Chondrocyte (in vitro differentiated cells): ENCODE measurements around the gene LARGE1. TPM values are rescaled to one million over a fixed set of nuclear protein-coding genes. Genes with fewer than 3 reads are reported as not detected.

Source experiments
- DNase-seq: peaks from one replicate; pipeline ENCODE4 v3.0.0; 2021; ENCODE audit warnings: mixed read lengths, low spot score
- H3K27ac Mint-ChIP-seq: one replicate; pipeline ENCODE4 v1.8.0; 2021; ENCODE audit warnings: mild to moderate bottlenecking, moderate library complexity, mixed read lengths; ENCODE audit not compliant: unreplicated experiment
- H3K27me3 Mint-ChIP-seq: 2 replicates; pipeline ENCODE4 v1.8.0; 2021; ENCODE audit warnings: low read depth, mixed read lengths
- H3K36me3 Mint-ChIP-seq: 2 replicates; pipeline ENCODE4 v1.8.0; 2021; ENCODE audit warnings: low read depth, mixed read lengths
- H3K4me1 Mint-ChIP-seq: 2 replicates; pipeline ENCODE4 v1.8.0; 2021; ENCODE audit warnings: low read depth, mild to moderate bottlenecking, mixed read lengths
- H3K4me3 Mint-ChIP-seq: one replicate; pipeline ENCODE4 v1.8.0; 2021; ENCODE audit warnings: mild to moderate bottlenecking, moderate library complexity, mixed read lengths; ENCODE audit not compliant: unreplicated experiment
- H3K9me3 Mint-ChIP-seq: 2 replicates; pipeline ENCODE4 v1.8.0; 2021; ENCODE audit warnings: low read depth, mixed read lengths
- total RNA-seq: library from RNA; stranded (reverse); gene quantifications from 3 replicates; pipeline ENCODE4 v1.2.1, GENCODE V29; 2021
- TF ChIP-seq, protein P1 (sequence below): fragments of 200-600 bp; sonication (generic); IDR thresholded peaks from 2 replicates; pipeline ENCODE4 v1.5.0; 2021; ENCODE audit warnings: antibody characterized with exemption, mild to moderate bottlenecking, moderate library complexity

Gene LARGE1
- total RNA-seq, 1 donor from 2014 or later, result 21.3 TPM

DNA sequence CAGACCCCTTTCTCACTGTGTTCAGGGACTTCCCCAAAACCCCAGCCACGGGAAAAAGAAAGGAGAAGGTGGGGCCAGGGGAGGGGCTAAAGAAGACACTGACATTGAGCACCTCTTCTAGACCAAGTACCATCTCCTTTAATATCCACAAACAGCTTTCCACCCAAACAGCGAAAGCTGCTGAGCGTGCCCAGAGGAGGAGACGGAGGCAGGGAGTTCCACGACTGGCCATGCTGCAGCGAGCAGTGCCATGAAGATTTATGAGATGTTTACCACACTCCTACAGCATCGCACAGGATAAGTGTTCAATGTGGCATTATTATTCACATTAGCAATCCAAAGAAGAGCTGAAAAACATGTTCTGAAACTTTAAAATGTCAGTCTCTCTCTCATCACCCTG, 127.4 kb downstream of the LARGE1 start:
- peaks cover 13% of the 10 kb centered on the region for H3K9me3 Mint-ChIP-seq
- TF ChIP-seq, protein P1, sequence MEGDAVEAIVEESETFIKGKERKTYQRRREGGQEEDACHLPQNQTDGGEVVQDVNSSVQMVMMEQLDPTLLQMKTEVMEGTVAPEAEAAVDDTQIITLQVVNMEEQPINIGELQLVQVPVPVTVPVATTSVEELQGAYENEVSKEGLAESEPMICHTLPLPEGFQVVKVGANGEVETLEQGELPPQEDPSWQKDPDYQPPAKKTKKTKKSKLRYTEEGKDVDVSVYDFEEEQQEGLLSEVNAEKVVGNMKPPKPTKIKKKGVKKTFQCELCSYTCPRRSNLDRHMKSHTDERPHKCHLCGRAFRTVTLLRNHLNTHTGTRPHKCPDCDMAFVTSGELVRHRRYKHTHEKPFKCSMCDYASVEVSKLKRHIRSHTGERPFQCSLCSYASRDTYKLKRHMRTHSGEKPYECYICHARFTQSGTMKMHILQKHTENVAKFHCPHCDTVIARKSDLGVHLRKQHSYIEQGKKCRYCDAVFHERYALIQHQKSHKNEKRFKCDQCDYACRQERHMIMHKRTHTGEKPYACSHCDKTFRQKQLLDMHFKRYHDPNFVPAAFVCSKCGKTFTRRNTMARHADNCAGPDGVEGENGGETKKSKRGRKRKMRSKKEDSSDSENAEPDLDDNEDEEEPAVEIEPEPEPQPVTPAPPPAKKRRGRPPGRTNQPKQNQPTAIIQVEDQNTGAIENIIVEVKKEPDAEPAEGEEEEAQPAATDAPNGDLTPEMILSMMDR, result no peak

DNA sequence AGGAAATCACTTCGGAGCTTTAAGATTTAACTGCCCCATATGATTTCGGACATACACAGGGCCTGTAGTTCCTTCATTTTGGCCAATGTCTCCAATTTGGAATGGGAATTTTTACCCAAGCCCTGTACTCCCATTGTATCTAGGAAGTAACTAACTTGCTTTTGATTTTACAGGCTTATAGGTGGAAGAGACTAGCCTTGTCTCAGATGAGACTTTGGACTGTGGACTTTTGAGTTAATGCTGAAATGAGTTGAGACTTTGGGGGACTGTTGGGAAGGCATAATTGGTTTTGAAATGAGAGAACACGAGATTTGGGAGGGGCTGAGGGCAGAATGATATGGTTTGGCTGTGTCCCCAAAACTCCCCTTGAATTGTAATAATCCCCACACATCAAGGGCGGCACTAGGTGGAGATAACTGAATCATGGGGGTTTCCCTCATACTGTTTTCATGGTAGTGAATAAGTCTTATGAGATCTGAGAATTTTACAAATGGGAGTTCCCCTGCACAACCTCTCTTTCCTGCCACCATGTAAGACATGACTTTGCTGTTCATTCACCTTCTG, 130.5 kb downstream of the LARGE1 start:
- Mint-ChIP-seq H3K9me3 (peaks cover 13% of the 10 kb centered on the region), H3K27me3 (no peaks in the 10 kb centered on the region), H3K36me3 (peaks cover 6% of the 10 kb centered on the region), H3K4me1 (peaks cover 19% of the 10 kb centered on the region), H3K4me3 (no peak overlapping the region), H3K27ac (no peak overlapping the region)
- TF ChIP-seq, protein P1, result no peak
- DNase-seq, result no peak

More for the DNA sequence above, 127.4 kb downstream of the LARGE1 start:
- Mint-ChIP-seq H3K4me3 (no peak overlapping the region), H3K27me3 (no peaks in the 10 kb centered on the region), H3K36me3 (peaks cover 6% of the 10 kb centered on the region), H3K27ac (no peak overlapping the region), H3K4me1 (peaks cover 8% of the 10 kb centered on the region)
- DNase-seq, result no peak

DNA sequence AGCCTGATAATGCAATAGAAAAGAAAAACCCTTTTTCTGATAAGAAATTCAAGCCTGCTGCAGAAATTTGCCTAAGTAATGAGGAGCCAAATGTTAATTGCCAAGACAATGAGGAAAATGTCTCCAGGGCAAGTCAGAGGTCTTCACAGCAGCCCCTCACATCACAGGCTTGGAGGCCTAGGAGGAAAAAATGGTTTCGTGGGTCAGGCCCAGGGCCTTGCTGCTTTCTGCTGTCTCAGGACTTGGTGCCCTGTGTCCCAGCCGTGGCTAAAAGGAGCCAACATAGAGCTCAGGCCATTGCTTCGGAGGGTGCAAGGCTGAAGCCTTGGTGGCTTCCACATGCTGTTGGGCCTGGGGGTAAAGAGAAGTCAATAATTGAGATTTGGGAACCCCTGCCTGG, 131.3 kb downstream of the LARGE1 start:
- Mint-ChIP-seq H3K27me3 (no peaks in the 10 kb centered on the region), H3K4me3 (no peak overlapping the region), H3K4me1 (peaks cover 19% of the 10 kb centered on the region), H3K27ac (no peak overlapping the region), H3K9me3 (peaks cover 13% of the 10 kb centered on the region), H3K36me3 (peaks cover 6% of the 10 kb centered on the region)
- TF ChIP-seq, protein P1, result no peak
- no peak for DNase-seq

DNA sequence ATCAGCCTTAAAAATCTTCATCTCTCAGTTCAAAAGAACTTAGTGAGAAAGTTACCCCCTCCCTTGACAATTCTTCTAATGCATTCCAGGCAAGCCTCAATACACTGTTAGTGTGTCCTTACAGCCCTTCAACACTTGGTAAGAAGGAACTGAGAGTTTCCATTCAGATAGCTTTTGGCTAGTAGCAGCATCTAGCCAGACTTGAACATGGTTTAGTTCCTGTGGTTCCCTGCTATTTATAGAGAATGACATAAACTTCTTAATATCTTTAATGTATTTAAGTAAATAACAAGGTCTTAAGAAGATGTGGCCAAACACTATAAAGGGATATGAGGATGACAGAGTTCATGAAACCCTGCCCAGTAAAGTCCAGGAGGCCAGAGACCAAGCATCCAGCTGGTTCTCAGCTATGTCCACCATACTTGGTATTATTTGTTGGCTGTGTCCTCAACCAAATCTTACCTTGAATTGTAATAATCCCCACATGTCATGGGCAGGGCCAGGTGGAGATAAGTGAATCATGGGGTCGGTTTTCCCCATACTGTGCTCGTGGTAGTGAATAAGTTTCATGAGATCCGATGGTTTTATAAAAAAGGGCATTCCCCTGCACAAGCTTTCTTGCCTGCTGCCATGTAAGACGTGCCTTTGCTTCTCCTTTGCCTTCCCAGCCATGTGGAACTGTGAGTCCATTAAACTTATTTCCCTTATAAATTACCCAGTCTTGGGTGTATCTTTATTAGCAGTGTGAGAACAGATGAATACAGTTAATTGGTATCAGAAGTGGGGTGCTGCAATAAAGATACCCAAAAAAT, 132.4 kb downstream of the LARGE1 start:
- H3K4me1 Mint-ChIP-seq, result peaks cover 11% of the 10 kb centered on the region
- H3K4me3 Mint-ChIP-seq, result no peak overlapping the region

DNA sequence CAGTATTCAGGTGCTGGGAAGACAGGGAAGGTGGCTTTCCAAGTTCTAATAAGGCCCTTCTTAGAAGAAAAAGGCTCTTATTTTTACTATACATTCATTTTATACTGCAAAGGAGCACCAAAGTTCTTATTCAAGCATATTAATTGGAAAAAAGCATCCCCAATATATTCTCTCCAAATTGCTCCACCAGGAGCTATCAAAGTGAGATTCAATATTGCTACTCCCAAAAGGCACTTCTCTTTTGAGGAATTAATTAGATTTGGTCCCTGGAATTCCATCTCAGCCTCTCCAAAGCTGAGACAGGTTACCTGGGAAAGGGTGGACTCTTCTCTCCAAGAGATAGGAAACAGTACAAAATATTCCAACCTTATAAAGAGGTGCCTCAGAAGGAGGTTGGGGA, 134.1 kb downstream of the LARGE1 start:
- Mint-ChIP-seq H3K4me1 (peaks cover 22% of the 10 kb centered on the region), H3K27me3 (no peaks in the 10 kb centered on the region), H3K27ac (no peak overlapping the region), H3K9me3 (peaks cover 13% of the 10 kb centered on the region), H3K36me3 (peaks cover 6% of the 10 kb centered on the region), H3K4me3 (no peak overlapping the region)
- TF ChIP-seq, protein P1, result no peak
- no peak for DNase-seq

More for the DNA sequence above, 132.4 kb downstream of the LARGE1 start:
- no peak for DNase-seq
- Mint-ChIP-seq H3K36me3 (peaks cover 6% of the 10 kb centered on the region), H3K27ac (no peak overlapping the region), H3K27me3 (no peaks in the 10 kb centered on the region), H3K9me3 (peaks cover 13% of the 10 kb centered on the region)
- TF ChIP-seq, protein P1, result no peak
